Thymus (tissue), 11 donors: Measurements from ENCODE around the gene SLC23A1. TPM values are rescaled to one million over a fixed set of nuclear protein-coding genes. Genes with fewer than 3 reads are reported as not detected.
A peak's percentile ranks its signal among the peaks of the same experiment; 100 is the strongest.

Experiments used
- DNase-seq, 9 donors: peaks; one replicate each; pipeline ENCODE4 v3.0.0-alpha.2; 2013; ENCODE audit warnings: low spot score in 9 of 9, low read depth in 6 of 9, missing footprints in 1 of 9
- H3K27ac ChIP-seq, 2 donors: one replicate each; pipeline ENCODE4 v1.5.1; 2013; ENCODE audit warnings: control low read depth in 1 of 2, low read depth in 1 of 2, low read length in 1 of 2, mild to moderate bottlenecking in 1 of 2, moderate library complexity in 1 of 2
- H3K27me3 ChIP-seq, 2 donors: one replicate each; pipeline ENCODE4 v1.5.1; 2013; ENCODE audit warnings: low read length in 1 of 2; ENCODE audit not compliant: control insufficient read depth in 2 of 2, insufficient read depth in 1 of 2
- H3K36me3 ChIP-seq, 2 donors: one replicate each; pipeline ENCODE4 v1.5.1; 2013; ENCODE audit warnings: low read length in 1 of 2, mild to moderate bottlenecking in 1 of 2, moderate library complexity in 1 of 2; ENCODE audit not compliant: control insufficient read depth in 2 of 2, insufficient read depth in 2 of 2
- H3K4me1 ChIP-seq, 2 donors: one replicate each; pipeline ENCODE4 v1.5.1; 2013; ENCODE audit warnings: low read length in 2 of 2; ENCODE audit not compliant: control insufficient read depth in 2 of 2, insufficient read depth in 2 of 2
- H3K4me3 ChIP-seq, 2 donors: one replicate each; pipeline ENCODE4 v1.5.1; 2013; ENCODE audit warnings: low read length in 2 of 2, control low read depth in 1 of 2, mild to moderate bottlenecking in 1 of 2
- H3K9me3 ChIP-seq, 2 donors: one replicate each; pipeline ENCODE4 v1.5.1; 2013; ENCODE audit warnings: low read length in 1 of 2, mild to moderate bottlenecking in 1 of 2; ENCODE audit not compliant: control insufficient read depth in 2 of 2, insufficient read depth in 1 of 2
- WGBS: extraction: QIAGEN DNeasy Blood & Tissue Kit; methylation state at CpG from one replicate; pipeline ENCODE4 v1.1.7; 2013; 5-methylcytosine and 5-hydroxymethylcytosine counted together
- polyA plus RNA-seq: library from polyadenylated mRNA; stranded (reverse); fragments of 200-250 nt; gene quantifications from one replicate; pipeline ENCODE4 v1.2.3, GENCODE V29; 2013
- total RNA-seq: library from RNA; stranded (reverse); fragments of 120-200 nt; gene quantifications from one replicate; pipeline ENCODE4 v1.2.4, GENCODE V29; 2013
- donor health status: healthy.

Gene SLC23A1
- total and polyA plus RNA-seq, 2 donors = 1.1 to 5.4 TPM

DNA sequence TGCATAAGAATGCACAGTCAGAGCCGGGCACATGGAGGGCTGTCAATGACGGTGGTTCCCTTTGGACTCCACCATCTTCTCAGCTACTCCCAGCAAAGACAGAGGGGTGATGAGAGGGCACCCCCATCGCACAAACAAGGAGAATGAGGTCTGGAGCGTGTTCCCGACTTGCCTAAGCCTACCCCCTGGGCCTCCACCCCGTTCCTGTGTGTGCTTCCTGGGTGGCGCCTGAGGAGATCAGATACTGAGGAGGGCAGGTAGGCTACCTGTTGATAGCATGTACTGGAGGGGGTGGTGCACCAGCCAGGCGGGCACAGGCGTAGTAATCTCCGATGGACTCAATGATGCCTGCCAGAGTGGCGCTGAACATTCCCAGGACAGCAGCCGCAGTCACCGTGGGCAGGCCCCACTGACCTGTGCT, 4.1 kb downstream of the SLC23A1 start:
- no peak for DNase-seq
- Histone ChIP-seq H3K36me3 (peaks cover 10 to 26% of the 10 kb centered on the region in 2 donors), H3K27me3 (no peaks in the 10 kb centered on the region), H3K4me3 (no peak overlapping the region), H3K27ac (no peak overlapping the region), H3K9me3 (no peaks in the 10 kb centered on the region), H3K4me1 (peaks cover 2 to 16% of the 10 kb centered on the region in 2 donors)
- 96% methylated on average over 13 of the region's 13 CpGs for WGBS

DNA sequence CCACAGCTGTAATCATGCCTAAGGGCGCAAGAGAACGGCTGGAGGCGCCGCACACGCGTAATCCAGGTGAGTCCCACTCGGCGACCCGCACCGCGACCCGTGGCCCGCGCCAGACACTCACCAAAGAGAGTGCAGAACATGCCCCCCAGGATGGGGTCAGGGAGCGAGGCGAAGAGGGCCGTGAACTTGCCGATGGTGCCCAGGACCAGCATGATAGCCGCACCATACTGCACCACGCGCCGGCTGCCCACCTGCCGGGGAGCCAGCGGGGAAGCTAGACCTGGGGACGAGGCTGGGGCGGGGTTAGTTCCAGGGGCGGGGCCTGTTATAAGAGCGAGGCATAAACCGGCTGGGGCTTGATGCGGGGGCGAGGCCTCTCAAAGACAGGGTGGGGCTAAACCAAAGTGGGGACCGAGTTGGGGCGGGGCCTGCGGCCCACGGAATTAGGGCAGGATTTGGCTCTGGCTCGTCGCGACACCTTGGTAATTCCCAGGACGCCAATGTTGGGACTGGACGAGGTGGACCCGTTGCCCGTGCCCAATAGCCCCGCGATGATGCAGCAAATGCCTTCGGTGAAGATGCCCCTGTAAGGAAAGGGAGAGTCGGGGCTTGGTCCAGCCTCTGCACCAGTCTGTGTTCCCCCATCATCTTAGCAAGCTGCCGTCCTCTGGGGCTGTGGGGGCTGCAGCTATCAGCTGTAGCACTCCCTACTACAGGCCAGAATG, 4.8 kb downstream of the SLC23A1 start:
- Histone ChIP-seq H3K27me3 (no peaks in the 10 kb centered on the region), H3K36me3 (peaks cover 15 to 32% of the 10 kb centered on the region in 2 donors), H3K27ac (no peak overlapping the region), H3K9me3 (no peaks in the 10 kb centered on the region), H3K4me1 (peaks cover 0 to 10% of the 10 kb centered on the region in 2 donors), H3K4me3 (no peak overlapping the region)
- 90% methylated on average over 47 of the region's 47 CpGs for WGBS
- DNase-seq = no peak

DNA sequence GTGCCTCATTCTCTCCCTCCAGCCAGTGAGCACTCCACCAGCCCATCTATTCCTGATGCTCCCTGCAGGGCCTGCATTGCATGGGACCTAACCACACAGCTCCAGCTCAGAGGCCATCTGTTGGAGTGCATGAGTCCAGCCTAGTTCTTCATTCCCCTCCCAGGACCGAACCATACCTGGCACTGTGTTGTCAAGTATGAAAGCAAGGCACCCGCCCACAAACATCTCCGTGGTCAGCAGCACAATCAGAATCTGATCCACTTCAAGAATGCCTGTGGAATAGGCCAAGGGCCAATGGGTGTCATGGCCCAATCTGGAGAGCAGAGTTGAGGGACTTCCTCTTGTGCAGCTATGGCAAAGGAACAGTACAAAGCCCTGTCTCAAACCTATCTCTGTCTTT, 5.9 kb downstream of the SLC23A1 start:
- no peak for DNase-seq
- Histone ChIP-seq H3K9me3 (no peaks in the 10 kb centered on the region), H3K27ac (no peak overlapping the region), H3K36me3 (peaks cover 18 to 35% of the 10 kb centered on the region in 2 donors), H3K4me1 (peaks cover 0 to under 1% of the 10 kb centered on the region in 2 donors), H3K4me3 (no peak overlapping the region), H3K27me3 (no peaks in the 10 kb centered on the region)
- 98% methylated on average over 3 of the region's 3 CpGs for WGBS

DNA sequence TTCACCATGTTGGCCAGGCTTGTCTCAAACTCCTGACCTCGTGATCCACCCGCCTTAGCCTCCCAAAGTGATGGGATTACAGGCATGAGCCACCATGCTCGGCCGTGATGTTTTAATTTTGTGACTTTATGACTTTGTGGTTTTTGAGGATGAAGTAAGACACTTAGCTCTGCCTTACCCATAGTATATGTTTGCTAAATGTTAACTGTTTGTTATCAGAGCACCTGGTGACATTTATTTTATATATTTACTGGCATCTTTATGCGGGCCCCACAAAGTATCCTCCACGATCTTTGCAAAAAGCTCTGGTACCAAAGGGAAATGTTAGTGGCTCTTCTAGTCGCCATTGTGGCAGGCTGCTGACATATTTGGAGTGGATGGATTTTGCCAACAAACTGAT, 6.7 kb downstream of the SLC23A1 start:
- Histone ChIP-seq H3K36me3 (peaks cover 27 to 43% of the 10 kb centered on the region in 2 donors), H3K4me1 (no peaks in the 10 kb centered on the region), H3K27ac (no peak overlapping the region), H3K27me3 (no peaks in the 10 kb centered on the region), H3K9me3 (no peaks in the 10 kb centered on the region), H3K4me3 (no peak overlapping the region)
- 97% methylated on average over 7 of the region's 7 CpGs for whole genome bisulfite sequencing
- DNase-seq = no peak

DNA sequence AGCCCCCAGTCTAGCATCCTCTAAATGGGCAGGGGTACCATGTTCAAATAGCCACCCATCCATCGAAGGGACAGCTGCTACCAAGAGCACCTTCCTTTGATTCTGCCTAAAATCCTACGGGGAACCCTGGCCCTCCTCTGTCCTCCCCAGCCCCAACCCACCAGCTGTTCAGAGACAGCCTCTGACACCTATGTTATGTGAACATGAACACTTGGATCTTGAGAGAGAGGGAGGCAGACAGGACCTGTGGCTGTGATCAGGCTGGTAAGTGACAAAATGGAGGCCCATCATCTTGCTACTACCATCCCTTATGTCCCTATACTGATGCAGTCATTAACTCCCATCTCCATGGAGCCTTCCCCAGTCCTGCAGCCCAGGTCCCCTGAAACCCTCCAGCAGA, 8.2 kb downstream of the SLC23A1 start:
- Histone ChIP-seq H3K27ac (no peak overlapping the region), H3K27me3 (no peaks in the 10 kb centered on the region), H3K36me3 (peaks cover 39 to 53% of the 10 kb centered on the region in 2 donors), H3K4me1 (no peaks in the 10 kb centered on the region), H3K9me3 (no peaks in the 10 kb centered on the region), H3K4me3 (no peak overlapping the region)
- WGBS = 100% methylated on average over 2 of the region's 2 CpGs
- DNase-seq = no peak

DNA sequence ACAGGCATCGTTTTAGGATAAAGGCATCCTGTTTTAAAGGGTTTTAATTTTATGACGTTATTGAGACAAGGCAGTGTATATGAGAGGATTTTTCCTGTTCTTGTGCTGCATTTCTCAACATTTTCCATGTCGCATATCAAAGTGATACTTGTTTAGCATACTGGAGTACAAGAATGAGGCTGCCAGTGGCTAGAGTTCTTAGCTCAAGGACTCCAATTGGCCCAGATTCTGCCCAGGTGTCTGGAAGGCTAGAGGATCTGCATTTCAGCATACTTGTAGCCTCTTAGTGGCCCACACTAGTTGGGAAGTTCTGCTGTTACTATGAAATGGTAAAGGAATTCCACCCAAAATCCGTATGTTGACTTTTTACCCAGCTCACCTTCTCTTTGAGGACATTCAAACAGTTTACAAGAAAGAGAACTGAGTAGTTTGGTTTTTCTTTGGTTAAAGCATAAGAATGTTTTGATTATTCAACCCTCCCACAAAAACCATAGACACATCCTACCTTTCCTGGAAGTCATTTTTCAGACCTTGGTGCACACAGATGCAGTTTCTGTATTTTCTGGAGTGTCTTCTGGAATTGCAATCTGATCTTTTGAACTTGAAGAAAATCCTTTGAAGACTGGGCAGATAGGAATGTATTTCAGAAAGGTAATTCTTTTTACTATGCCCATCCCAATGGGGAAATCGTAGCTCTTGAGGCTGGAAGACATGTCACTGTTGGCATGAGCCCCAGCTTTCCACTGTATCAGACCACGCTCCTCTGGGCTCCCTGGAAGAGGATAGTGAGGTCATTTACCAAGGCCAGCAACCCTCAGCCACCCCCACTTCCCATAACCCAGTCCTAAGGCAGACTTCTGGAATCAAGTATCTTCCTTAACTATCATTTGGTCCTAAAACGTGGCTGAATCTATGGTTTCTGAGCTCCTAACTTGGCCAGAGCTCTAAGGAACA, 11.3 kb downstream of the SLC23A1 start:
- 97% methylated on average over 7 of the region's 7 CpGs for WGBS
- Histone ChIP-seq H3K4me3 (no peak overlapping the region), H3K4me1 (no peaks in the 10 kb centered on the region), H3K27ac (peak overlapping the region in 1 of 2 donors; percentile 18), H3K36me3 (peaks cover 48 to 67% of the 10 kb centered on the region in 2 donors), H3K27me3 (no peaks in the 10 kb centered on the region), H3K9me3 (no peaks in the 10 kb centered on the region)
- DNase-seq = no peak

DNA sequence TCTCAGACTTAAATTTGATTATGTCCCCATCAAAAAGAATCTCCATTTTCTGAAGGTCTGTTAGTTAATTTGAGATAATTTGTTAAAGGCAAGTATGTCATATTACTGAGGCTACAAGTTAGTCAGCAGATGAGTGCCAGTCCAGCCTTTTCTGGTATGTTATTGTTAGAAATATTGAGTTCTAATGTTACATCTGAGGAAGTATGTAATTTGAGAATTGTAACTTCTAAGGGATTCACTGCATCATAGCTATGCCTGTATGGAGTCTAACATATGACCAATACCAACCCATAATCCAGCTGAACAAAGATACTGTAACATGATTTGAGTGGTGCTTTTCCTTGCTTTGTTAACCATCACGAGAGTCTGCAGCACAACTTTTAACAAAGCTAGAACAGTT, 13.9 kb downstream of the SLC23A1 start:
- H3K4me1 ChIP-seq = no peaks in the 10 kb centered on the region
- H3K4me3 ChIP-seq = no peak overlapping the region
- H3K27me3 ChIP-seq = no peaks in the 10 kb centered on the region
- 93% methylated on average over 1 of the region's 1 CpG for WGBS
- no peak overlapping the region for H3K27ac ChIP-seq
- H3K36me3 ChIP-seq = peaks cover 64 to 82% of the 10 kb centered on the region in 2 donors
- H3K9me3 ChIP-seq = no peaks in the 10 kb centered on the region
- DNase-seq = no peak

DNA sequence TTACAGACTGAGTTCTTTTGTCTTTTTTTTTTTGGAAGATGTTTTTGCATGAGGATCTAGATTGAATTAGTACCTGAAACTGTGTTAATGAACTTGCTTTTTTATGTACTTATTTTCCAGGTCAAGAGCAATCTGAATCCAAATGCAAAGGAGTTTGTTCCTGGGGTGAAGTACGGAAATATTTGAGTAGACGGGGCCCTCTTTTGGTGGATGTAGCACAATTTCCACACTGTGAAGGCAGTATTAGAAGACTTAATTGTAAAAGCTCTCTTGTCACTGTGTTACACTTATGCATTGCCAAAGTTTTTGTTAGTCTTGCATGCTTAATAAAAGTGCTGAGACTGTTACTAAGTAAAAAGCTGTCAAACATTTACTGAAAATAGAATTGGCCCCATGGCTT, 14.5 kb downstream of the SLC23A1 start:
- H3K4me3 ChIP-seq = no peak overlapping the region
- peak in 1 of 9 donors; percentile 35 for DNase-seq
- H3K9me3 ChIP-seq = no peaks in the 10 kb centered on the region
- H3K27ac ChIP-seq = no peak overlapping the region
- peaks cover 64 to 85% of the 10 kb centered on the region in 2 donors for H3K36me3 ChIP-seq
- no peaks in the 10 kb centered on the region for H3K4me1 ChIP-seq
- H3K27me3 ChIP-seq = no peaks in the 10 kb centered on the region
- WGBS = 93% methylated on average over 2 of the region's 2 CpGs

DNA sequence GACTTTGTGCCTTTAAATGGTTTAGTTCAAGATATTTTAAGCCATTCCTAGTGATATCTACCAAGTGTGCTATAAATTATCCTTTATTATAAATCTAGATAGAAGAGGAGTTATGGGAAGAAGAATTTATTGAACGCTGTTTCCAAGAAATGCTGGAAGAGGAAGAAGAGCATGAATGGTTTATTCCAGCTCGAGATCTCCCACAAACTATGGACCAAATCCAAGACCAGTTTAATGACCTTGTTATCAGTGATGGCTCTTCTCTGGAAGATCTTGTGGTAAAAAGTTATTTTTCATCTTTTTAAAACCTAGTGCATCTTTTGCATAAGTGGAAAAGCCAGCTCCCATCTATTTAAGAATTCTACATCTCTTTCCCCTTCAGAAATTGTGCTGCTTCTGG, 18.6 kb downstream of the SLC23A1 start:
- Histone ChIP-seq H3K4me3 (no peak overlapping the region), H3K9me3 (no peaks in the 10 kb centered on the region), H3K36me3 (peaks cover 53 to 71% of the 10 kb centered on the region in 2 donors), H3K4me1 (no peaks in the 10 kb centered on the region), H3K27me3 (no peaks in the 10 kb centered on the region), H3K27ac (no peak overlapping the region)
- over 99% methylated on average over 2 of the region's 2 CpGs for WGBS
- no peak for DNase-seq
